ENCODE results near the gene CA5A. TPM values are rescaled to one million over a fixed set of nuclear protein-coding genes. Genes with fewer than 3 reads are reported as not detected.
"Not testable (repeated sequence)": the region's sequence is repeated elsewhere in the genome, so short reads cannot be mapped to it uniquely, and the experiment has no call there.

Gene CA5A
- total and polyA plus RNA-seq, 2 of the 4 experiments (the other 2 are of a cell fraction), result not detected

GRCh38 chr16:87932475-87933139 is 3.7 kb downstream of the CA5A start:
- H4K8ac ChIP-seq (ENCODE audit: low read depth in 2 of 2, low read length in 2 of 2); H3K4me1 ChIP-seq (ENCODE audit: control insufficient read depth, insufficient read depth, low read length); H3K4me3 ChIP-seq (ENCODE audit: insufficient read depth, low read depth, low read length); H3K4me2 ChIP-seq (ENCODE audit: low read depth, low read length); H3K4ac ChIP-seq (ENCODE audit: low read depth, low read length); intact Hi-C loops (cut with micrococcal nuclease); H2AK9ac ChIP-seq (replicated peaks; ENCODE audit: low read depth, low read length, poor library complexity); H3K9me3 ChIP-seq (ENCODE audit: control insufficient read depth, insufficient read depth, low read length); H3K9ac ChIP-seq (ENCODE audit: low read depth, low read length); DNase-seq; H3K23ac ChIP-seq (ENCODE audit: low read depth, low read length); in situ Hi-C loops (cut with MboI; ENCODE audit: low sequenced_read_pairs); POLR2A ChIA-PET (ENCODE audit: unreplicated experiment); H4K20me1 ChIP-seq (ENCODE audit: insufficient read depth, low read length); CTCF ChIA-PET; H3K79me1 ChIP-seq (ENCODE audit: low read depth in 1 of 2, low read length in 2 of 2); H3K36me3 ChIP-seq (ENCODE audit: control insufficient read depth, insufficient read depth, low read length); H3K9me1 ChIP-seq (ENCODE audit: insufficient read depth, low read length); dilution Hi-C loops (cut with HindIII; ENCODE audit: low sequenced_read_pairs, unreplicated experiment); H2AFZ ChIP-seq (replicated peaks; ENCODE audit: low read length, poor library complexity); H2BK5ac ChIP-seq (ENCODE audit: low read depth, low read length, poor library complexity, severe bottlenecking); H2AK5ac ChIP-seq (ENCODE audit: low read depth, low read length); H4K5ac ChIP-seq (ENCODE audit: low read depth, low read length); H3K27ac ChIP-seq (ENCODE audit: insufficient read depth, low read length); H2BK15ac ChIP-seq (ENCODE audit: low read depth, low read length); H3K56ac ChIP-seq (ENCODE audit: extremely low read depth, insufficient read depth, low read length); H4K91ac ChIP-seq (ENCODE audit: insufficient read depth, low read depth, low read length); BruUV-seq (replicated peaks); H2BK120ac ChIP-seq (ENCODE audit: low read depth, low read length); H3K18ac ChIP-seq (ENCODE audit: low read depth, low read length); H2BK20ac ChIP-seq (ENCODE audit: low read depth, low read length); ATAC-seq (ENCODE audit: low read depth); H3K14ac ChIP-seq (replicated peaks; ENCODE audit: low read depth, low read length): not testable (repeated sequence)
- 87% methylated on average over 6 of the region's 17 CpGs; no CpG with 5 or more reads in 1 of the 2 experiments for WGBS, 2 experiments (ENCODE audit: extremely low coverage in 2 of 2, insufficient read length in 1 of 2)
- H3K27me3 ChIP-seq (ENCODE audit: control insufficient read depth, insufficient read depth, low read length), result peaks cover 13% of the 10 kb centered on the region

Data from IMR-90 (cell line).